Mucosa of gallbladder (tissue), 1 donor: Measurements from ENCODE around the gene F3. TPM values are rescaled to one million over a fixed set of nuclear protein-coding genes. Genes with fewer than 3 reads are reported as not detected.
"Not testable (repeated sequence)": the region's sequence is repeated elsewhere in the genome, so short reads cannot be mapped to it uniquely, and the experiment has no call there.

Experiments
- DNase-seq: peaks from one replicate; pipeline ENCODE4 v3.0.0-alpha.2; 2020; ENCODE audit warnings: low spot score
- total RNA-seq: library from RNA; stranded (reverse); gene quantifications from one replicate; pipeline ENCODE4 v1.2.1, GENCODE V29; 2021
- donor health status: DM: no; HTN: no; CAD: no.

The F3 gene
- 26.0 TPM for total RNA-seq

DNA sequence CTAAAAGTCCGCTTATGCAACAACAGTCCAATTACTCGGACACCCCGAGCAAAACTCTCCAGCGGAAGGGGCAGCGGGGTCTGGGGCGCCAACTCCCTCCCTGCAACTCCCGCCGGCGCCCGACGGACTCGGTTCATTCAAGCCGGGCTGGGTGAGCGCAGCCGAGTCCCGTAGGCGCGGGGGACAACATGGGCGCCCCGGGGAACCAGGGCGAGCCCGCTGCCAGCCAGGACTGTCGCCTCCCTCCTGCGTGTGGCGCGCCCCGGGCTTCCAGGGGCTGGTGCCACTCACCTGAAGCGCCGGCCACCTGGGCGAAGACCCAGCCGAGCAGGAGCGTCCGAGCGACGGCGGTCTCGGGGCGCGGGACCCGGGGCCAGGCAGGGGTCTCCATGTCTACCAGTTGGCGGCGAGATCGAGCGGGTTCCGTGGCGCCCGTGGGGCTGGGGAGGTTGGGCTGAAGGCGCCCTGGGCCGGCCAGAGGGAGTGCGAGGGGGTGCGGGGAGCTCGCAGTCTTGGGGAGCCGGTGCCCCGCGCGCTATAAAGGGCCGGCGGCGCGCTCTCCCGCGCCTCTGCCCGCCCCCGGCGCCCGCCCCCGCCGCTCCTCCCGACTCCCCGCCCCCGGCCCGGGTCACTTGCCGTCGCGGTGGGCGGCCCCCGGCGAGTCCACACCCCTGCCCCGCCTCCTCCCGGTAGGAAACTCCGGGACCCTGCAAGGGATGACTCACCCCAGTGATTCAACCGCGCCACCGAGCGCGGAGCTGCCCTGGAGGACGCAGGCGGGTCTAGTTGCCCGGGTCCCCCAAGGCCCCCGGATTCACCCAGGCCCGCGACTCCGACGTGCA lies at the start of gene F3:
TSS of gene F3 (minus strand) at position 514 of the 842 bp plus-strand sequence. CDS start at position 391, 123 bp downstream.
- peak; percentile 89 for DNase-seq

- DNase-seq = no peak
Observed at GRCh38 chr1:94590203-94591137, 48.9 kb upstream of the F3 start.

DNA sequence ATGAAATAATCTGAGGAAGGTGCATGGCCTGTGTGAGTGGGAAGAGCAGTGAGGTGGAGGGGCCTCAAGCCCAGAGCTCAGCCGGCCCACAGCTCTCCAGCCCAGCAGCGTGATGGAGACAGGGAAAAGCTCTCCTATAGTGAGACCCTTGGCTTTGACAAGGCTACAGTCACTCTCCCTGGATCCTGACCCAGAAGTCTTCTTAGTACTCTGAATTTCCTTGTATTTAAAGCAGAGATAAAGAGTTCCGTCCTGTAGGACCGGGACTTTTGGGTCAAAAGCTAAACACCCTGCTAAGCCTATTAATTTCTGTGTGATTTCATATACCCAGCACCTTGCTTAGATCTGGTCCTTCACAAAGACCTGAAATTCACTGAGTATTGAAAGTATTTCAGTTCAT lies 48.2 kb upstream of the F3 start:
- no peak for DNase-seq

- DNase-seq = no peak
Observed at GRCh38 chr1:94582565-94582964, 41.0 kb upstream of the F3 start.

DNA sequence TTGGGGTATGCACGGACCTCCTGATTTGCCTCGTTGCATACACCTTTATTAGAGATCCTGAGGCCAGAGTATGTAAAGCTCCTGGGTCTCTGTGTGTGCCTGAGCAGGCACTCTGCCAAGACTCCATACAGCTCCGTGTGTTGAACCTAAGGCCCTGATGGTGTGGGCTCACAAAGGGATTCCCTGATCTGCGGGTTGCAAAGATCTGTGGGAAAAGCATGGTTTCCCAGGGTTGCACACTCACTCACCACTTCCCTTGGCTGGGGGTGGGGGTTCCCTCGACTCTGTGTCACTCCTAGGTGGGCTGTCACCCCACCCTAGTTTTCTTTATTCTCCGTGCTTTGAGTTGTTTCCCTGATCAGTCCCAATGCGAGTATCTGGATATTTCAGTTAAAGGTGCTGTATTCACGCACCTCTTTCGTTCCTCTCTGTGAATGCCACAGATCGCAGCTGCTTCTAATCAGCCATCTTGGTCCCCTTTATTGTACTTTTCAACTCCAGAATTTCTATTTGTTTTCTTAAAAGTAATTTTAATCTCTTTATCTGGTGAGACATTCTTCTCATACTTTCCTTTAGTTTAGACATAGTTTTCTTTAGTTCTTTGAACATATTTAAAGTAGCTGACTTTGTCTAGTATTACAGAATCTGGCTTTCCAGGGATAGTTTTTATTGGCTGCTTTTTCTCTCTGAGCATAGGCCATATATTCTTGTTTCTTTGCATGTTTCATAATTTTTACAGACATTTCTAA lies 39.0 kb upstream of the F3 start:
- DNase-seq = no peak

- peak; percentile 24 for DNase-seq
Observed at GRCh38 chr1:94579876-94580294, 38.3 kb upstream of the F3 start.

DNA sequence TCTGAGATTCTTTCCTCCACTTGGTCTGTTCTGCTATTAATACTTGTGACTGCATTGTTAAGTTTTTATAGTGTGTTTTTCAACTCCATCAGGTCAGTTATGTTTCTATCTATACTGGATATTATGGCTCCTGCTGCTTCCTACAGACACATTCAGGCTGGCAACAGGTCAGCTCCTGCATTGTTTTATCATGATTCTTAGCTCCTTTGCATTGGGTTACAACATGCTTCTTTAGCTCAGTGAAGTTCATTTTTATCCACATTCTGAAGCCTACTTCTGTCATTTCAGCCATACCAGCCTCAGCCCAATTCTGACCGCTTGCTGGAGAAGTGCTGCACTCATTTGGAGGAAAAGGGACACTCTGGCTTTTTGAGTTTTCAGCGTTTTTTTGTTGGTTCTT lies 37.3 kb upstream of the F3 start:
- no peak for DNase-seq

GRCh38 chr1:94573917-94574316 lies 32.4 kb upstream of the F3 start:
- not testable (repeated sequence) for DNase-seq

- no peak for DNase-seq
Observed at GRCh38 chr1:94572780-94573179, 31.2 kb upstream of the F3 start.

- not testable (repeated sequence) for DNase-seq
Observed at GRCh38 chr1:94570965-94571364, 29.4 kb upstream of the F3 start.

DNA sequence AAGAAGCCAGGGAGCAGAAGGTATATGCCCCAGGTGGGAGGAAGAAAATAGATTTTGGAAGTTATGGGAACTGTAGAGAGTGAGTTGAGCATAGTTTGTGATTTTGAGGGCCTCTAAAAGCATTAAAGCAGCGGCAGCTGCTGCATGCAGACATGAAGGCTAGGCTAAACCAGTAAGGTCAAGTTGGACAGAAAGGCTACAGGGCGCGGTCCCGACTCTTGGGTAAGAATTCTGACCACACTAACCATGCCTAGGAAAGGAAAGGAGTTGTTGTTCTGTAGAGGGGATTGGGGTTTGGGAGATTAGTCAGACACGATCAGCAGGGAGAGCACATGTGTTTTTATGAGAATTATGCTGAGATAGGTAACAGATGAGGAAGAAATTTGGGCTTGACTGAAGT lies 27.2 kb upstream of the F3 start:
- not testable (repeated sequence) for DNase-seq

GRCh38 chr1:94567975-94568607 lies 26.5 kb upstream of the F3 start:
- DNase-seq = not testable (repeated sequence)

DNA sequence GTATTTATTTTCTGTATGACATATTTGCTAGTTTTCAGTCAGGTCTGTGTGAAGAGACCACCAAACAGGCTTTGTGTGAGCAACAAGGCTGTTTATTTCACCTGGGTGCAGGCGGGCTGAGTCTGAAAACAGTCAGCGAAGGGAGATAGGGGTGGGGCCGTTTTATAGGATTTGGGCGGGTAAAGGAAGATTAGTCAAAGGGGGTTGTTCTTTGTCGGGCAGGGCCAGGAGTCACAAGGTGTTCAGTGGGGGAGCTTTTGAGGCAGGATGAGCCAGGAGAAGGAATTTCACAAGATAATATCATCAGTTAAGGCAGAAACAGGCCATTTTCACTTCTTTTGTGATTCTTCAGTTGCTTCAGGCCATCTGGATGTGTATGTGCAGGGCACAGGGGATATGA lies 24.9 kb upstream of the F3 start:
- DNase-seq = not testable (repeated sequence)

DNA sequence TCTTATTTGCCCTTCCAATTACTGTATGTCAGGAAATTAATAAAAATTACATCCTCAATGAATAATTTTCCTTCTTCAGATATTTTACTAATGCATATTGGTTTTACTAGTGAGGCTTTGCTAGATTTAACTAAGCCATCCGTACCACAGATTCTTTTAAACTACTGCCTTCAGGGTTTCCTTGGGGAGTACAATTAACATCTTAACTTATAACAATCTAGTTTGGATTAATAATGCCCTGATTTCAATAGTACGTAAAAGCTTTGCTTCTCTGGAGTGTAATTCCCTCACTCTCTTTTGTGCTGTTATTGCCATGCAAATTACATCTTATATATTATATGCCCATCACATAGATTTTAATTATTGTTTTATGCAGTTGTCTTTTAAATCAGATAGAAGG lies 24.3 kb upstream of the F3 start:
- DNase-seq = no peak

GRCh38 chr1:94562519-94563260 lies 21.1 kb upstream of the F3 start:
- peak; percentile 74 for DNase-seq

DNA sequence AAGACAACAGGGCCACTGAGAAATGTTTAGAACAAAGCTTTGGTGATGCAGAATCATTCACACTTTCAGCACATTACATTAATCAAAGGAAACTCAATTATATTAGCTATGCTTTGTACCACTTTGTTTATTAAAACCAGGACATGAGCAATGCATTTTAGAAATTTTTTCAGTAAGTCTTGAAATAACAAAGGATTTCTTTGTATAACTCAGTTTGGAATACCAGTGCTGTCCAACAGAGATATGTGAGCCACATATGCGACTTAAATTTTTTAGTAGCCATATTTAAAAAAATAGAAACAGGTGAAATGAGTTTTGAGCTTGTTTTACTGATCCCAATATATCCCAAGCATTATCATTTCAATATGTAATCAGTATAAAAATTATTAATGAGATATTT lies 18.8 kb upstream of the F3 start:
- no peak for DNase-seq

GRCh38 chr1:94559921-94560320 lies 18.4 kb upstream of the F3 start:
- DNase-seq = no peak

DNA sequence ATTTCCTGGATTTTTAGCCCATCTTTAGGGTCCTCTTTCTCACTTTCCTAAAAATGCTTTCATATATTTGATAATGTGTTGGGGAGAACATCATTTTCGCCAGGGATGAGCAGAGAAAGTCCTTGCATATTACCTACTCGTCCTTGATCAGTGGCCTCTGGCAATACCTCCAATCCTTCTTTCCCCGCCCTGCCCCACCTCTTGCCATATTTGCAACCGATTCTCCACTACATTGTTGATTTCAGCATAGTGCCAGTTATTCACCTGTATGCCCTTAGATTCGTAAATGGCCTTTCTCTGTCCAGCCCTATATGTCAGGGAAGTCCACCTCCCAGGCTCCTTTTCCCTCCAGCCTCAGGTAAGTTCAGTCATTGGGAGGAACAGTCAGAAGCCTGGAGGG lies 13.5 kb upstream of the F3 start:
- DNase-seq = no peak

- DNase-seq = no peak
Observed at GRCh38 chr1:94554580-94554979, 13.0 kb upstream of the F3 start.

DNA sequence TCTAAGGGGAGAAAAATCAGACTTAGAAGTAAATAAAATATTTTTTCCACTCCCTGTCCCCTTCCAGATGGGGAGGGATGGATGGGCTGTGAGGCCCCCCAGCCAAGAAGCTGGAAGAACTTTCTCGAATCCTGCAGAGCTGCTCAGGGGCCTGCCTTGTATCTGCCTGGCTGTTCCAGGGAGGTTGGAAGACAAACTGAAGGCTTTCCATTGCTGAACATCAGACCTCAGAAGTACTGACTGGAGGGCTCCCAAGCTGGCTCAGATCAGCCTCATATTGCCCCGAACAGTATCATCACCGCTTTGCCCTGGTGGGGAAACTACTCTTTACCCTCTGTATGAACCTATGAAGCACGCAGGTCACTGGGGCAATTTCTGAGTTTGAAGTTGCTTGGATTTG lies 12.4 kb upstream of the F3 start:
- DNase-seq = no peak

DNA sequence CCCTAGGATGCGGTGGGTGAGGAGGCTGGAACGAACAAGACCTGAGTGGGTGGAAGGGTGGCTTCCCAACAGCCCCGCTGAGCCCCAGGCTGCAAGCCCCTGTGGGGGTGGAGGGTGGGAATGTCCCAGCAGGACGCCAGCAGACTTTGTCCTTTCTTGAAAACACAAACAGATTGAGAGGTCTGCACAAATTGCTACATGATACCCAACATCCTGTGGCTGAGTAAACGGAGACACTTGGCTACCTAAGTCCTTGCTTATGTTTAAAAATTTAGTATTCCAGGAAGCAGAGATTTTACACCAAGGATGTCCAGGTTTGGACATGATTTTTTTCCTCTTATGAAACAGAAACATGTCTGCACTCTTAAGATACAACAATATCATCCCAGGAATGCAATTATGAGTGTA lies 11.8 kb upstream of the F3 start:
- no peak for DNase-seq
